Measurements from ENCODE around the gene ADM2. TPM values are rescaled to one million over a fixed set of nuclear protein-coding genes. Genes with fewer than 3 reads are reported as not detected.

Gene ADM2
- total RNA-seq, 3 donors from 2014 or later (not counting 1 experiment from before 2014, with no cell fraction given), result 0.26 to 2.5 (median 1.5) TPM

GRCh38 chr22:50439871-50440331 is 41.4 kb upstream of the ADM2 start:
- 93% methylated on average over 10 of the region's 10 CpGs for WGBS (ENCODE audit: insufficient coverage)
- Histone ChIP-seq H3K36me3 (ENCODE audit: control insufficient read depth, insufficient read depth, low read length) (peaks cover 47% of the 10 kb centered on the region), H3K27ac (ENCODE audit: low read length) (no peak overlapping the region), H3K27me3 (ENCODE audit: control insufficient read depth, insufficient read depth, low read length) (no peaks in the 10 kb centered on the region), H3K9me3 (ENCODE audit: control insufficient read depth, insufficient read depth, low read length) (no peaks in the 10 kb centered on the region), H3K4me3 (ENCODE audit: low read length) (no peak overlapping the region), H3K4me1 (ENCODE audit: control insufficient read depth, insufficient read depth, low read length) (peaks cover 19% of the 10 kb centered on the region)
- Mint-ChIP-seq H3K27me3 (ENCODE audit: low read depth in 2 of 2) (no peaks in the 10 kb centered on the region), H3K4me1 (peaks cover 9 to 27% of the 10 kb centered on the region in 2 donors), H3K36me3 (no peaks in the 10 kb centered on the region), H3K9me3 (no peaks in the 10 kb centered on the region), H3K4me3 (no peak overlapping the region), H3K27ac (peak overlapping the region in 1 of 2 donors; percentile 51)
- no peak for TF ChIP-seq CTCF (IDR thresholded peaks at IDR 0.05)
- no peak for ATAC-seq
- intact Hi-C loops (cut with micrococcal nuclease), result no loop called here
- no peak for DNase-seq

- no peaks in the 10 kb centered on the region for H3K9me3 Mint-ChIP-seq
- DNase-seq (no peak), ATAC-seq (no peak)
- peaks cover 43% of the 10 kb centered on the region for H3K36me3 ChIP-seq (ENCODE audit: control insufficient read depth, insufficient read depth, low read length)
- H3K27me3 Mint-ChIP-seq (ENCODE audit: low read depth in 2 of 2), result no peaks in the 10 kb centered on the region
- no peak overlapping the region for H3K27ac ChIP-seq (ENCODE audit: low read length)
- intact Hi-C loops (cut with micrococcal nuclease), result no loop called here
- no peaks in the 10 kb centered on the region for H3K36me3 Mint-ChIP-seq
- no peak overlapping the region for H3K4me3 Mint-ChIP-seq
- H3K9me3 ChIP-seq (ENCODE audit: control insufficient read depth, insufficient read depth, low read length), result no peaks in the 10 kb centered on the region
- no peaks in the 10 kb centered on the region for H3K27me3 ChIP-seq (ENCODE audit: control insufficient read depth, insufficient read depth, low read length)
- no peak for TF ChIP-seq CTCF (IDR thresholded peaks at IDR 0.05)
- H3K4me1 ChIP-seq (ENCODE audit: control insufficient read depth, insufficient read depth, low read length), result peaks cover 27% of the 10 kb centered on the region
- WGBS (ENCODE audit: insufficient coverage), result 94% methylated on average over 26 of the region's 26 CpGs
- peak overlapping the region in 1 of 2 donors; percentile 51 for H3K27ac Mint-ChIP-seq
- peaks cover 15 to 31% of the 10 kb centered on the region in 2 donors for H3K4me1 Mint-ChIP-seq
- H3K4me3 ChIP-seq (ENCODE audit: low read length), result no peak overlapping the region
Measured at GRCh38 chr22:50440544-50441249, 40.6 kb upstream of the ADM2 start.

- Histone ChIP-seq H3K27me3 (ENCODE audit: control insufficient read depth, insufficient read depth, low read length) (no peaks in the 10 kb centered on the region), H3K36me3 (ENCODE audit: control insufficient read depth, insufficient read depth, low read length) (peaks cover 46% of the 10 kb centered on the region), H3K9me3 (ENCODE audit: control insufficient read depth, insufficient read depth, low read length) (no peaks in the 10 kb centered on the region), H3K4me3 (ENCODE audit: low read length) (no peak overlapping the region), H3K27ac (ENCODE audit: low read length) (no peak overlapping the region), H3K4me1 (ENCODE audit: control insufficient read depth, insufficient read depth, low read length) (peaks cover 36% of the 10 kb centered on the region)
- DNase-seq (no peak), ATAC-seq (no peak)
- H3K4me1 Mint-ChIP-seq, result peaks cover 19 to 35% of the 10 kb centered on the region in 2 donors
- no peaks in the 10 kb centered on the region for H3K36me3 Mint-ChIP-seq
- intact Hi-C loops (cut with micrococcal nuclease), result no loop called here
- no peaks in the 10 kb centered on the region for H3K9me3 Mint-ChIP-seq
- 88% methylated on average over 17 of the region's 17 CpGs for WGBS (ENCODE audit: insufficient coverage)
- H3K27ac Mint-ChIP-seq, result peak overlapping the region; percentile 73 to 90
- H3K4me3 Mint-ChIP-seq, result no peak overlapping the region
- TF ChIP-seq CTCF (IDR thresholded peaks at IDR 0.05), result no peak
- no peaks in the 10 kb centered on the region for H3K27me3 Mint-ChIP-seq (ENCODE audit: low read depth in 2 of 2)
Measured at GRCh38 chr22:50441428-50441993, 39.8 kb upstream of the ADM2 start.
